AG04449 (cell line): ENCODE data around the gene PCED1A.

Experiments
- CTCF ChIA-PET: fragments of 350-600 bp; formaldehyde crosslinking; extraction: SDS; loops from one replicate; lab custom pipeline; 2021; ENCODE audit warnings: antibody characterized with exemption; lab: Yijun Ruan, JAX
- POLR2A ChIA-PET: fragments of 400-600, 350-600 bp; formaldehyde crosslinking; extraction: SDS; loops from one replicate; lab custom pipeline; 2020; ENCODE audit warnings: antibody characterized with exemption, inconsistent platforms; lab: Yijun Ruan, JAX
- DNase-seq: peaks from one replicate; pipeline ENCODE4 v3.0.0-alpha.2; 2010; ENCODE audit warnings: low read depth, low spot score
- H3K4me3 ChIP-seq: 2 replicates; pipeline ENCODE4 v1.5.1; 2011; ENCODE audit warnings: low read depth, mild to moderate bottlenecking, control low read depth, low read length
- TF ChIP-seq, protein P1 (sequence below): IDR thresholded peaks from one replicate; pipeline ENCODE4 v1.5.1; 2011; ENCODE audit warnings: mild to moderate bottlenecking, moderate library complexity, low read length, control low read depth, inconsistent platforms; ENCODE audit not compliant: insufficient read depth; ENCODE audit errors: missing control alignments

The PCED1A gene

DNA sequence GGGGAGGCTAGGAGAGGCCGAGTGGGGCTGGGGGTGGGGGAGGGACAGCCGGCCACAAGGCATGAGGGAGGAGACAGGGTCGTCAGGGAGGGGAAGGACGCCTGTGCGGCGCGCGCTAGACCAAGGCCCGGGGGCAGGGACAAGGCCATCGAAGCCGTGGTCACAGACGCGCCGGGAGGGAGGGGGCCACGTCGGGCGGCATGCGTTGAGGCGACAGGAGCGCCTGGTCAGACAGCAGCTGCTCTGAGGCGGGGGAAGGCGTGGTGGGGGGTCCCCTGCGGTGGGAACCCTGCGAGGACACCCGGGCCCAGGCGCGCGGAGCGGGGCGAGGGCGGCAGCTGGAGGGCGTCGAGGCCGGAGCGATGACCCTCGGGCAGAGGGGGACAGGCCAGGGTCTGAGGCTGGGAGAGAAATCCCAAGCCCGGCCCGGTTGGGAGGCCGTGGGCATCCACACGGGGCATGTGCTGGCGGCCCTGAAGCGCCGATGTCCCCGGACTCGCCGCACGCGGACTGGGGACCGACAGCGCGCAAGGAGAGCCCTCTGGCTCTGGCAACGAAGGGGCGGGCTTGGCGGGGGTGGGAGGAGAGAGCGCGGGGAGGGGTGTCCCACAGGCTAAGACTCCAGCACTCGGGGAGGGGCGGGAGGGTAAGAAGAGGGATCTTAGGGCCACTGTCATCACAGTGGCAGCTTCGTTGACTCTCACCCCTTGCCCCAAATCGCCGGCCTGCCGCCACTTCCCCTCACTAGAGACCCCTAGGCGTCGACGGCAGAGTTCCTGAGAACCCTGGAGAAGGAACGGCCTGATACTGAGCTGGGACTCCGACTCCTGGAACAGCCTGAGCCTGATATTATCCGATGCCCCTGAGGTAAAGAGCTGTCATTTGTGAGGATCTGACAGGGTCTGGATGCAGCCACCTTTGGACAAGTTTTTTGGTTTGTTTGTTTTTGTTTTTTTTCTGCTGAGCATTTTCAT, 19.3 kb downstream of the PCED1A start:
- TF ChIP-seq, protein P1, sequence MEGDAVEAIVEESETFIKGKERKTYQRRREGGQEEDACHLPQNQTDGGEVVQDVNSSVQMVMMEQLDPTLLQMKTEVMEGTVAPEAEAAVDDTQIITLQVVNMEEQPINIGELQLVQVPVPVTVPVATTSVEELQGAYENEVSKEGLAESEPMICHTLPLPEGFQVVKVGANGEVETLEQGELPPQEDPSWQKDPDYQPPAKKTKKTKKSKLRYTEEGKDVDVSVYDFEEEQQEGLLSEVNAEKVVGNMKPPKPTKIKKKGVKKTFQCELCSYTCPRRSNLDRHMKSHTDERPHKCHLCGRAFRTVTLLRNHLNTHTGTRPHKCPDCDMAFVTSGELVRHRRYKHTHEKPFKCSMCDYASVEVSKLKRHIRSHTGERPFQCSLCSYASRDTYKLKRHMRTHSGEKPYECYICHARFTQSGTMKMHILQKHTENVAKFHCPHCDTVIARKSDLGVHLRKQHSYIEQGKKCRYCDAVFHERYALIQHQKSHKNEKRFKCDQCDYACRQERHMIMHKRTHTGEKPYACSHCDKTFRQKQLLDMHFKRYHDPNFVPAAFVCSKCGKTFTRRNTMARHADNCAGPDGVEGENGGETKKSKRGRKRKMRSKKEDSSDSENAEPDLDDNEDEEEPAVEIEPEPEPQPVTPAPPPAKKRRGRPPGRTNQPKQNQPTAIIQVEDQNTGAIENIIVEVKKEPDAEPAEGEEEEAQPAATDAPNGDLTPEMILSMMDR, result no peak
- no peak for DNase-seq
- H3K4me3 ChIP-seq, result no peak overlapping the region
- ChIA-PET POLR2A (no interaction called here), CTCF (interaction anchor here (1.2 to 1.4 kb wide), 2 partner anchors 9 to 67 kb away, joined by 4 to 5 read pairs; no protein-coding TSS in a partner anchor)

- peak; percentile 28 for DNase-seq
- TF ChIP-seq, protein P1, result no peak
- H3K4me3 ChIP-seq, result no peak overlapping the region
- POLR2A ChIA-PET, result no interaction called here
- CTCF ChIA-PET, result interaction anchor here (1.4 kb wide), 1 partner anchor 10 kb away, joined by 5 read pairs; no protein-coding TSS in a partner anchor
Measured at GRCh38 chr20:2820084-2820895, 20.2 kb downstream of the PCED1A start.

DNA sequence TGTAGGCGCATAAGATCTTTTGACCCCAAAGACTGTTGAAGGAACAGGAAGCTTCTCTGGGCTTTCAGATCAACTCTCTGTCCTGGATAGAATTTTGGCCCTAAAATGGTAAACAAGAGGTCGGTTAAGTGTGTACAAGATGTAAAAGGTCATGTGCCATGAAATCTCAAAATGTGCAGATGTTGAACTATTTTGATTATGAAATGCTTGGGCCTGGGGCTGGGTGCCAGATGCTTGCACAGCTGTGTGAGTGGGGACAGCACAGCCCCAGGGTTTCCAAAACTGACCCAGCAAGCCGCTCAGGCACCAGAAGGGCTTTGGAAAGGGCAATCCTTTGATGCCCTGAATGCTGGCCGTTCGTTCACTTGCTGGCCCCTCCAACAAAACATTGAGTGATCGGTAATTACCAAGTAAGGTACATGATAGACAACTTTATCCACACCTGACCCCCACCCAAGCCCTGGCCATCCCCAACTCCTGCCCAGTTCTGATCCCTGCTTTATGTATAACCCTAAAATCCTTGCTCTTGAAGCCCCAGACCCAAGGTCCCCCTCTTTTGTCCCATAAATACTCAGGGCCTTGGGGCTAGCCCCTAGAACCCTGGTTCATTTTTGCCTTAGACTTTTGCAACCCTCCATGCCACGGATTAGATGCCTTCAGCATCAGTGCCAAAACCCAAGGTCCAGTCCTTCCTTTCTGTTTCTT, 22.4 kb downstream of the PCED1A start:
- H3K4me3 ChIP-seq, result no peak overlapping the region
- TF ChIP-seq, protein P1, result no peak
- ChIA-PET POLR2A (no interaction called here), CTCF (no interaction called here)
- DNase-seq, result no peak

GRCh38 chr20:2817341-2817726, 23.1 kb downstream of the PCED1A start:
- no peak overlapping the region for H3K4me3 ChIP-seq
- no peak for DNase-seq
- CTCF ChIA-PET, result no interaction called here
- POLR2A ChIA-PET, result no interaction called here
- TF ChIP-seq, protein P1, result no peak

DNA sequence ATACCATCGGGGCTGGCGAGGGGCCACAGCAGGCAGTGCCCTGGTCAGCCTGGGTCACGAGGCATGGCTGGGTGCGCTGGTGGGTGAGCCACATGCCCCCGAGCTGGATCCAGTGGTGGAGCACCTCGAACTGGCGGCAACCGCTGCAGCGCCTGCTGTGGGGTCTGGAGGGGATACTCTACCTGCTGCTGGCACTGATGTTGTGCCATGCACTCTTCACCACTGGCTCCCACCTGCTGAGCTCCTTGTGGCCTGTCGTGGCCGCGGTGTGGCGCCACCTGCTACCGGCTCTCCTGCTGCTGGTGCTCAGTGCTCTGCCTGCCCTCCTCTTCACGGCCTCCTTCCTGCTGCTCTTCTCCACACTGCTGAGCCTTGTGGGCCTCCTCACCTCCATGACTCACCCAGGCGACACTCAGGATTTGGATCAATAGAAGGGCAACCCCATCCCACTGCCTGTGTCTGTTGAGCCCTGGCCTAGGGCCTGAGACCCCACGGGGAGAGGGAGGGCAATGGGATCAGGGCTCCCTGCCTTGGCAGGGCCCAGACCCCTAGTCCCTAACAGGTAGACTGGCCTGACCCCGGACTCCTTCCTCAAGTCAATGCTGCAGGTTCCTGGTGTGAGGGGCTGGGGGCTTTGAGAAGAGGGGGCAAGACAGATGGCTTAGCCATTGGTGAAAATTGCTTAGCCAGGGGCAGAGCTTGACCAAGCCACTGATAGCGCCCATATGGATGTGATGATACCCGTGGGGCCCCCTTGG, 23.7 kb downstream of the PCED1A start:
- TF ChIP-seq, protein P1, result no peak
- ChIA-PET CTCF (no interaction called here), POLR2A (no interaction called here)
- DNase-seq, result no peak
- no peak overlapping the region for H3K4me3 ChIP-seq
